ENCODE results near the gene STX2. TPM values are rescaled to one million over a fixed set of nuclear protein-coding genes. Genes with fewer than 3 reads are reported as not detected.
"Not testable (repeated sequence)": the region's sequence is repeated elsewhere in the genome, so short reads cannot be mapped to it uniquely, and the experiment has no call there.

STX2 gene
- polyA plus RNA-seq, 2 of the 4 experiments (the other 2 are of a cell fraction), result 26.8 to 51.3 TPM

DNA sequence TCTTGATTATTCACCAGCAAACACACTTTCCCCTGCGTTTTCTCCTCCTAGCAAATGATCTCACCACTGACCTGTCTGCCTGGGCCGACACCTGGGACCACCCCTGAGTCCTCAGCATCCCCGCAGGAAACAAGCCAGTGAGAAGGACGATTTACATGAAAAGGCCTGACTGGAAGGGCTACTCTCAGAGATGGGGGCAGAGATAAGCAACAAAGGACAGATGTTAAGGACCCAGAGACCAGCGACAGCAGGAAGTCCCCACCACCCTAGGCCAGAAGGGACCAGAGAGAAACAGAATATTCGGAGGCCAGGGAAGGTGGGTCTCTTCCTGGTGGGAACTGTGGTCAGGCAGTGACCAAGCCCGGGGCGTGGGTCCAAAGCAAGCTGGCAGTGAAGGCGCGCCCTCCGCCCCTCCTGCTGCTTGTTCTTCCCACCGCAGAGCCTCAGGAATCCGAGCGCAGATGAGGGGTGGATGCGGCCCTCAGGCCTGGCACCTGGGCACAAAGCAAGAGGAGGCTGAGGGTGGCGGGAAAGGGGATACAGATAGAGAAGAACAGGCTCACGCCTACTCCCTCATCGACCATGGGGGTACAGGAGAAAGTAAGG is 55.8 kb downstream of the STX2 start (continued):
- no peak for TF ChIP-seq KDM1A (IDR thresholded peaks at IDR 0.05; ENCODE audit: low read depth)
- TF ChIP-seq CHD2 (IDR thresholded peaks at IDR 0.05; ENCODE audit: low read length, partially characterized antibody), result no peak

DNA sequence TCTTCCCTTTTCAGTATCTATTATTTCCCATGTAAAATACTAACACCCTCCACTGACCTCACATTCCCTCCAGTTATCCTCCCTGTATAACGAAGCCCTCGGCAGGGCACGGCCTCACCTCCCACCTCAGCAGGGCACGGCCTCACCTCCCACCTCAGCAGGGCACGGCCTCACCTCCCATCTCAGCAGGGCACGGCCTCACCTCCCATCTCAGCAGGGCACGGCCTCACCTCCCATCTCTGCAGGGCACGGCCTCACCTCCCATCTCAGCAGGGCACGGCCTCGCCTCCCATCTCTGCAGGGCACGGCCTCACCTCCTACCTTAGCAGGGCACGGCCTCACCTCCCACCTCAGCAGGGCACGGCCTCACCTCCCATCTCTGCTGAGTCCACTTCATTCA is 56.8 kb downstream of the STX2 start:
- DNase-seq (ENCODE audit: low read depth in 1 of 2, low spot score in 1 of 2); H3K27ac ChIP-seq; H3K9me3 ChIP-seq; POLR2A ChIA-PET; FAIRE-seq; H3K4me1 ChIP-seq; ATAC-seq; H3K4me2 ChIP-seq; H3K4me3 ChIP-seq: not testable (repeated sequence)
- WGBS (ENCODE audit: missing lambda C conversion rate), result 88% methylated on average over 11 of the region's 13 CpGs
- CTCF ChIA-PET, result interaction anchor here (1.1 kb wide), 1 partner anchor 88 kb away, joined by 3 read pairs; no protein-coding TSS in a partner anchor

DNA sequence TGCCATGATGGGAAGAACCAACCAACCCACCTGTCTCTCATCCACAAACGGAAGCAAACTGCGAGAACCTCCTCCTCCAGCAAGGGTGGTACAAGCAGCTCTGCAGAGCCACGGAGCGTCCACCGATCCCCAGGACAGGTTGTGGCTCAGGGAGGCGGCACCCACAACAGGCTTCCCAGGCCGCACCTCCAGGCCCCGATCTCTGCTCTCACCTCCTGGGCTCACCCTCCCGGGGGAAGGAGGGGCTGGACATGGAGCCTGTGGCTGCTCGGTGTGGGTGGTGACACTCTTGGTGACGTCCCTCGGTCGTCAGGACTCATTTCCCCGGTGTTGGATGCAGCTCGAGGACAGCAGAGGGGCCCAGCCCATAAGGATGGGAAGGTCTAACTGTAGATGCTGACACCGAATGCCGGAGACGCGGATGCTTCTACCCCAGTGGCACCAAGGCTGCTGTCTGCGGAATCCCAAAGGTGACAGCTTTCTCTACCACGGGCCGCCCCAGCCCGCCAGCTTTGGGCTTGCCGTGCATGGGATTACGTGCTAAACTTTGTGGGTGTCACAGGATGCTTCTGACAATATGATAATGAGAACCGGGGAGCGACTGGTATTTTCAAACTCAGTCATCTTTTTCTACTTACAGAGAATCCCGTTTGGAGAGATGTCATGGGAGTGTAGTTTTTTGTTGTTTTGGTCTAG is 58.0 kb downstream of the STX2 start:
- Histone ChIP-seq H3K9me3 (peaks cover 7% of the 10 kb centered on the region; the same call in 2 of the 3 replicates), H3K4me3 (no peak overlapping the region), H3K27ac (no peak overlapping the region), H3K4me2 (no peak overlapping the region), H3K4me1 (peaks cover 8% of the 10 kb centered on the region; the same call in 2 of the 3 replicates)
- DNase-seq (ENCODE audit: low read depth in 1 of 2, low spot score in 1 of 2), result no peak
- FAIRE-seq, result no peak
- CTCF ChIA-PET, result interaction anchor here (0.7 to 1.4 kb wide), 3 partner anchors 11 to 90 kb away, joined by 3 read pairs; no protein-coding TSS in a partner anchor
- no peak for ATAC-seq
- 91% methylated on average over 27 of the region's 28 CpGs for WGBS (ENCODE audit: missing lambda C conversion rate)
- POLR2A ChIA-PET, result no interaction called here
- TF ChIP-seq ZFP36 (IDR thresholded peaks at IDR 0.05; ENCODE audit: borderline replicate concordance, partially characterized antibody), result no peak
- TF ChIP-seq CBX2 (IDR thresholded peaks at IDR 0.05; ENCODE audit: borderline replicate concordance, low read depth), result no peak
- TF ChIP-seq KDM1A (IDR thresholded peaks at IDR 0.05; ENCODE audit: low read depth), result no peak
- TF ChIP-seq NFE2L2 (conservative IDR thresholded peaks at IDR 0.05; ENCODE audit: low read length), result no peak
- TF ChIP-seq RNF2 (IDR thresholded peaks at IDR 0.05; ENCODE audit: borderline replicate concordance, low read depth), result no peak
- TF ChIP-seq PHF8 (IDR thresholded peaks at IDR 0.05; ENCODE audit: borderline replicate concordance, low read depth), result no peak
- TF ChIP-seq CEBPB (IDR thresholded peaks at IDR 0.05), result no peak
- TF ChIP-seq, protein P1, sequence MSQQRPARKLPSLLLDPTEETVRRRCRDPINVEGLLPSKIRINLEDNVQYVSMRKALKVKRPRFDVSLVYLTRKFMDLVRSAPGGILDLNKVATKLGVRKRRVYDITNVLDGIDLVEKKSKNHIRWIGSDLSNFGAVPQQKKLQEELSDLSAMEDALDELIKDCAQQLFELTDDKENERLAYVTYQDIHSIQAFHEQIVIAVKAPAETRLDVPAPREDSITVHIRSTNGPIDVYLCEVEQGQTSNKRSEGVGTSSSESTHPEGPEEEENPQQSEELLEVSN (IDR thresholded peaks at IDR 0.05; ENCODE audit: borderline replicate concordance, low read depth), result no peak
- no peak for TF ChIP-seq RAD21 (conservative IDR thresholded peaks at IDR 0.05 in 1 of 2, IDR thresholded peaks at IDR 0.05 in 1 of 2)
- TF ChIP-seq, protein P2, sequence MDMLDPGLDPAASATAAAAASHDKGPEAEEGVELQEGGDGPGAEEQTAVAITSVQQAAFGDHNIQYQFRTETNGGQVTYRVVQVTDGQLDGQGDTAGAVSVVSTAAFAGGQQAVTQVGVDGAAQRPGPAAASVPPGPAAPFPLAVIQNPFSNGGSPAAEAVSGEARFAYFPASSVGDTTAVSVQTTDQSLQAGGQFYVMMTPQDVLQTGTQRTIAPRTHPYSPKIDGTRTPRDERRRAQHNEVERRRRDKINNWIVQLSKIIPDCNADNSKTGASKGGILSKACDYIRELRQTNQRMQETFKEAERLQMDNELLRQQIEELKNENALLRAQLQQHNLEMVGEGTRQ (IDR thresholded peaks at IDR 0.05), result no peak

DNA sequence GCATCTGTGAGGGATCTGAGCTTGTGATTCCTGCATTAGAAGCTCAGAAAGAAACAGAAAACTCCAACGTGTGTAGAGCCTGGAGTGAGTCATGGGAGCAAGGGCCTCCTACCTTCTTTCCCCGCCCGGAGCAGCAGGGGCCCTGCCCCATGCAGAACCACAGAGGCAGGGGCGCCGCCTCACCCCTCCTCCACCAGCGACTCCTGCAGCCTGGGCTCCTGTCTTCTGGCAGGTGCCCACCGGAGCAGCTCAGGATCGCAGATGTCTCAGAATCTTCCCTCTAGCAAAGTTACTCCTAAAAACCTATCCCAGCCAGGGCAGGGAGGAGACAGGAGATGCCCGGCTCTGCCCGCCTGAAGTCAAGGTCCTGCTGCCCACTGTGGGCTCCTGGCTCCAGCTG is 58.7 kb downstream of the STX2 start:
- WGBS (ENCODE audit: missing lambda C conversion rate), result 88% methylated on average over 10 of the region's 10 CpGs
- no peak overlapping the region for H3K4me3 ChIP-seq
- ChIA-PET POLR2A (no interaction called here), CTCF (interaction anchor here (1.3 to 1.4 kb wide), 2 partner anchors 18 to 90 kb away, joined by 3 read pairs; no protein-coding TSS in a partner anchor)
- peaks cover 11% of the 10 kb centered on the region; the same call in 2 of the 3 replicates for H3K4me1 ChIP-seq
- H3K4me2 ChIP-seq, result no peak overlapping the region
- ATAC-seq (no peak), FAIRE-seq (no peak), DNase-seq (ENCODE audit: low read depth in 1 of 2, low spot score in 1 of 2) (no peak)
- peaks cover 2% of the 10 kb centered on the region; the same call in 1 of the 3 replicates for H3K9me3 ChIP-seq
- TF ChIP-seq MYC (IDR thresholded peaks at IDR 0.05; ENCODE audit: borderline replicate concordance, low read length), result no peak
- TF ChIP-seq RCOR1 (IDR thresholded peaks at IDR 0.05; ENCODE audit: low read depth, low read length), result no peak
- no peak for TF ChIP-seq NR3C1 (IDR thresholded peaks at IDR 0.05)
- TF ChIP-seq FOSL2 (IDR thresholded peaks at IDR 0.05), result no peak
- TF ChIP-seq FOSL2 (CRISPR knock-in tag; IDR thresholded peaks at IDR 0.05), result no peak
- no peak for TF ChIP-seq CBX2 (IDR thresholded peaks at IDR 0.05; ENCODE audit: borderline replicate concordance, low read depth)
- TF ChIP-seq, protein P2 (IDR thresholded peaks at IDR 0.05), result no peak
- no peak overlapping the region for H3K27ac ChIP-seq

All from A549 (cell line).